NCI-H187 treated with DMSO at 0.1 percent for 48 hours (cell line): ENCODE results near the gene UBE3D.
"Not testable (repeated sequence)": the region's sequence is repeated elsewhere in the genome, so short reads cannot be mapped to it uniquely, and the experiment has no call there.

Experiments
- DNase-seq: peaks from one replicate; lab custom pipeline; 2025; lab: John Stamatoyannopoulos, UW

The UBE3D gene

DNA sequence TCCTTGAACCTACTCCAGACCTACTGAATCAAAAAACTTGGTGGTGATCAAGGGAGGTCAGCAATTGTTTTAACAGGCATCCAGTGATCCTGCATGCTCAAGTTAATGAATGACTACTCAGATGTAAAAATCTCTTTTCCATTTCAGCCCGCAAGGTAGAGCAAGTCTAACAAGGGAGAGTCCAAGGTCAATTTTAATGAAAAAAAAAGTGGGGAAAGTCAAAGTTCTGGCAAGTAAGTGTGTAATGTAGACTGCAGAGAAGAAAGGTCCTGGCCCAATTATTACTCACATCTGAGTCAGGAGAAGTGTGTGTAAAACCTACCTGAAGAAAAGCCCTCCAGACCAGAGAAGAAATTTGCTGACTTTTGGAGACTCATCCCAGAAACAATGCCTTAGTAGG lies 193.5 kb downstream of the UBE3D start:
- no peak for DNase-seq

DNA sequence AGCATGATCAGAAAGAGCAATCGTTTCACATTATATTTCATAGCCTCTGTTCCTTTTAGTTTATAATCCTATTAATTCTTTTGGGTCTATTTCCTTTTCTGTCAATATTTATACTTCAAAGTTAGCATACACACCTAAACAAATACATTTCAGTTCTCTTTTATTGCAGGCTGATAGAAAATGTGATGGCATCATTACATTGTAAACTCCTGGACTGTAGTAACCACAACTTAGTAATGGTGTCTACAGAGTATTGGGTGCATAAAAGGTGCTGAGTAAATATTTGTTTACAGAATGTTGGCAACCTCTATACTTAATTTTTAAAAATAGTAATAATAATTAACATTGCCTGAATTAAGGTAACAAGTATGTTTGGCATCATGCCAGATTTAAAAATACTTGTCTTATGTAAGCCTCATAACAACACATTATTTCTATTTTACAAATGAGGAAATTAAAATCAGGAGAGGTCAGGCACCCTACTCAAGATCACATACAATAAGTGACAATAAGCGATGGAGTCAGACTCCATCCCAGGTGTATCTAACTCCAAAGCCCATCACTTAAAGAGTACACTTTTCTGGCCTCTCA lies 195.0 kb downstream of the UBE3D start:
- DNase-seq: no peak

DNA sequence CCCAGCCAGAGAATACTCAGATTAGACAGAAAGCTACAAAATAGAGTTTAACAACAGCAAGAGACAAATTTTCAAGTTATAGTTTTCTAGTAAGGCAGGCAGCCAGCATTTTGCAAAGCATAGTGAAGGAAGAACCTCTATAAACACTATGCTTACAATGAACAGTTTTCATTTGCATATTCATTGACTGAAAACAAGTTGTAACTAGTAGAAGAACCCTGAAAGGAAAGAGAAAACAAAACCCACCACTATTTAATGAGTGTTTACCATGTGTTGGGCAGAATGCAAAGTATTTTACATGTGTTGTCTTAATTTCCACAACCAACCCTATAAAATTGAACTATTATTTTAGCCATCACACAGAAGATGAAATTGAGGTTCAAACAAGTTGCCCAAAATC lies 196.1 kb downstream of the UBE3D start:
- DNase-seq: no peak

DNA sequence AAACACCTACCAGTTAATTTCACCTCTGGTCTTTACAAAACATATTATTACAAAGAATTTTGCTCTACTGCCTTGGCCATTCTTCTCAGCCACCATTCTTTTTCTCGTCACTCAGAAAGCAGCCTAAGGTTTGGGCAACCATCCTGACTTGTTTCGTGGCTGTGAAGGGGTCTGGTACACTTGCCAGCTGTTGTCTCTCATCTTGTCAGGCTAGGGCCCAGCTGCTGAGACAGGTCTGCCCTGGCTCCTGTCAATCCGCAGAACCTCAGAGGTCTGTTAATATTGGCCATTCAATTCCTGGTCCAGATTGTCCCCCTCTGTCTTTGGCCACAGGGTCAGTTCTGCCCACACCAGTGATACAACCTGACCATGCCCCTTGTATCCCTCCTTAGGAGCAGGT lies 197.7 kb downstream of the UBE3D start:
- DNase-seq: no peak

DNA sequence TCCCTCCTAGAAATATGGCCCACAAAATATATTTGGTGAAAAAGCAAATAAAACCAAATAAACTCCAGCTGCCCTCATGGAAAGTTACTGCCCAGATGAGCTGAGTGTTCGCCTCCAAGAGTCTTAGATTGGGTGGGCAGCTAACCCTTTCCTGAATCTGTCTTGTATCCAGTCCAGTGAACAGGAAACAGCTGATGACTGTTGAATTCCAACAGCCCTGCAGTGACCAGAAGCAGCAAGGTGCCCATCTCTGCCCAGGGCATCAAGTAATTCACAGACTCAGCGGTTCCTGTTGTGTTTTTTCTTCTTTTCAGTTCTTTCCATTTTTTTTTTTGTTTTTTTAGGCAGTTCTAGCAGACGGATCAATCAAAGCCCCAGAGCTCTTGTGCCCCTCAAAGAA lies 199.2 kb downstream of the UBE3D start:
- no peak for DNase-seq

DNA sequence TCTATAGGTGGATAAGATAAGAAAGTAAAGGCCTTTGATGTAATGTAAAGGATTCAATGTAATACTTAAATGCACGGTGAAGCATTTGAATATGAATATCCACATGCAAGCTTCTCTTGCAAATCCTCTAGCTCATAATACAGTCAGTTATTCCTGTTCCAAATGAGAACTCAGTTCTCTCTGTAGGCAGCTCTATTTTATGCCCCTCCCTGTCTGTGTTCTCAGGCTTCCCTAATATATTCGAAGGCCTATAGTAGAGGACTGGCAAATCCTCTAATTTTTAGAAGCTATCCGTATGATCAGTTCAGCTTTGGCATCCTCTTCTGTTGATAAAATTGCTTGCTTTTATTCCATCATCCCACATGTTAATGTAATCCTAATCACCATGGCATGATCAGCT lies 200.2 kb downstream of the UBE3D start:
- no peak for DNase-seq

DNA sequence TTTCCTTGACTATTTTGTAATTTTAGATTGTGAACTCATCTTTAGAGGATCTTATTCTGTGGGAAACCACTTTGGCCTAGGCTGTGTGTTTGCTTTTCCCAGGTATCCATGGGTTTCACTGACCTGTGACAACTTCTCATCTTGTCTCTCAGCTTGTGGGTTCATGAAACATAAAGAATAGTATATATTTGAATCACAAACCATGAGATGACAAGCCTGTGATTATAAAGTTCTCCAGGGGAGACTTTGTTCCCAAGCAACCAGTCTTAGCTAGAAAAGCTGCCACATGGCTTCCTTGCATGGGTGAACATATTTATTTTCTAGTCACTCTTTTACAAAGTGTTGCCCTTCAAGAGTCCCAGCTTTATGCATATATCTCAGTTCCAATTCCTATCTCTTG lies 201.9 kb downstream of the UBE3D start:
- DNase-seq: no peak

DNA sequence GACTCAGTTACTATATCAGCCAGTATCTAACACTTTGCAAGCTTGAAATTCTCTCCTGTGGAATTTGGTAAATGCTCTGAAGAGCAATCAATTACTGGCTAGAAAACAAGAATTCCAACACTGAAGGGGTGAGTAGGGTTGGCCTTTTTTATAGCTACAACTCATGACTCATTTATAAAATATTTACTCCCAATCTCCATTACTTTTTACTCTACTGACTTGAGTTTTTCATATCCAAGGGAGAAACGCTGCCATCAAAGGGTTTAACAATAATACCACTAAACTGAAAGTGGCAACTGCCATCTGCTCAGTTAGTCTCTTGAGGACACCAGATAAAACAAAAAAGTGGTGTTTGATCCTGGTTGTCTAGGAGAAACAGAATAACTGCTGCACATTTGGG lies 203.1 kb downstream of the UBE3D start:
- no peak for DNase-seq

DNA sequence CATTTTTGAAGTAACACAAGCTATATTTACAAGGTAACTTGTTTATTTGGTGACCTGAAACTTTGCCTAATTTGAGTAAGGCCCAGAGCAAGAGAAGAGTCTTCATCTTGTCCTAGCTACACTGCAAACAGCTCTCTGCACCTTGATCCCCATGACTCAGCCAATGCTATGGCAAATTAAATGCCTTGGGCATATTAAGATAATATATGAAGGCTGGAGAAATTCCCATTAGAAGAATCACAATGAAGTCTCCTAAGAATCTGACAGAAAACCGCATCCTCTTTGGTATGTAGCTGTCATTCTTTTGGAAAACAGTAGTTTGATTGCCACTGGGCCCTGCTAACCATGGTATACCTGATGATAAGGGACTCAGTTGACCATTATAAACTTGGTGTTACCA lies 204.5 kb downstream of the UBE3D start:
- no peak for DNase-seq

DNA sequence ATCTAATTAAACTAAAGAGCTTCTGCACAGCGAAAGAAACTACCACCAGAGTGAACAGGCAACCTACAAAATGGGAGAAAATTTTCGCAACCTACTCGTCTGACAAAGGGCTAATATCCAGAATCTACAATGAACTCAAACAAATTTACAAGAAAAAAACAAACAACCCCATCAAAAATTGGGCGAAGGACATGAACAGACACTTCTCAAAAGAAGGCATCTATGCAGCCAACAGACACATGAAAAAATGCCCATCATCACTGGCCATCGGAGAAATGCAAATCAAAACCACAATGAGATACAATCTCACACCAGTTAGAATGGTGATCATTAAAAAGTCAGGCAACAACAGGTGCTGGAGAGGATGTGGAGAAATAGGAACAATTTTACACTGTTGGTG lies 209.6 kb downstream of the UBE3D start:
- DNase-seq: not testable (repeated sequence)

DNA sequence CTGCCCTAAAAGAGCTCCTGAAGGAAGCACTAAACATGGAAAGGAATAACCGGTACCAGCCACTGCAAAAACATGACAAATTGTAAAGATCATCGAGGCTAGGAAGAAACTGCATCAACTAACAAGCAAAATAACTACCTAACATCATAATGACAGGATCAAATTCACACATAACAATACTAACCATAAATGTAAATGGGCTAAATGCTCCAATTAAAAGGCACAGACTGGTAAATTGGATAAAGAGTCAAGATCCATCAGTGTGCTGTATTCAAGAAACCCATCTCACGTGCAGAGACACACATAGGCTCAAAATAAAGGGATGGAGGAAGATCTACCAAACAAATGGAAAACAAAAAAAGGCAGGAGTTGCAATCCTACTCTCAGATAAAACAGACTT lies 212.7 kb downstream of the UBE3D start:
- not testable (repeated sequence) for DNase-seq

DNA sequence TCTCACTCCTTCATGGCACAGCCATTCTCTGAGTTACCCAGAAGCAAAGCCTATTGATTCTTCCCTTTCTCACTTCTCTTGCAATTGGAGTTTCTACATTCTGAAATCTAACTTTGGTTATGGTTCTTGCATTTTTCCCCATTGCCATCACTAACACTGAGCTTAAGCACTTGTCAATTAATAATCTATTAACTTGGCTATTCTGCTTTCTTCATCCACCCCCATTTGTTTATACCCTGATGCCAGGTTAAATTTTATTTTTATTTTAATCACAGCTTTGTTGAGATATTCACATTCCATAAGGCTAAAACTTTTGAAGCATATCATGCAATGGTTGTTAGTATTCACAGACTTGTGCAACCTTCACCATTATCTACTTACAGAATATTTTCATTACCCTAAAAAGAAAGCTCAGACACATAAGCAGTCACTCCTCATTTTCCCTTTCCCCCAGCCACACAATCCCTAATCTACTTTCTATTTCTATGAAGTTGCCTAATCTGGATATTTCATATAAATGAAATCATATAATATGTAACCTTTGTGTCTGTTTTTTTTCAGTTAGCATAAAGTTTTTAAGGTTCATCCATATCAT lies 222.3 kb downstream of the UBE3D start:
- DNase-seq: no peak

DNA sequence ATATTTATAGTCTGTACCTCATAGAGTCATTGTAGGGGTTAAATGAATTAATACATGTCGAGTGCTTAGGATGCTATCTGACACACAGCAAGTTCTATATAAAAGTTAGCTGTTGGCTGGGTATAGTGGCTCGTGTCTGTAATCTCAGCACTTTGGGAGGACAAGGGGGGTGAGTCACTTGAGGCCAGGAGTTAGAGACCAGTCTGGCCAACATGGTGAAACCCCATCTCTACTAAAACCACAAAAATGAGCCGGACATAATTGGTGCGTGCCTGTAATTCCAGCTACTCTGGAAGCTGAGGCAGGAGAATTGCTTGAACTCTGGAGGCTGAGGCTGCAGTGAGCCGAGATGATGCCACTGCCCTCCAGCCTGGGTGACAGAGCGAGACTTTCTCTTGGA lies 222.9 kb downstream of the UBE3D start:
- no peak for DNase-seq
